Right lobe of liver (tissue), 6 donors: Measurements from ENCODE around the gene TAS1R3. TPM values are rescaled to one million over a fixed set of nuclear protein-coding genes. Genes with fewer than 3 reads are reported as not detected.

Experiments
- ATAC-seq, 4 donors: fragments of 200-7000 bp; cut with Tn5 transposase; one replicate each; pipeline ENCODE4 v1.9.1; 2020; ENCODE audit warnings: mild to moderate bottlenecking in 4 of 4, moderate library complexity in 4 of 4
- DNase-seq, 3 donors: peaks; one replicate each; pipeline ENCODE4 v3.0.0-alpha.2; 2020
- H3K27ac ChIP-seq, 3 donors: fragments of 200-600 bp; one replicate each; pipeline ENCODE4 v1.8.0; 2022
- H3K27me3 ChIP-seq, 2 donors: fragments of 200-600 bp; one replicate each; pipeline ENCODE4 v1.8.0; 2022
- H3K36me3 ChIP-seq, 4 donors: fragments of 200-600 bp; sonication (generic) in 1 of 4; one replicate each; pipeline versions ENCODE4 v1.5.1 to v1.8.0; 2017 to 2022; ENCODE audit warnings: control low read depth in 1 of 4
- H3K4me1 ChIP-seq, 4 donors: fragments of 200-600 bp; sonication (generic) in 1 of 4; one replicate each; pipeline versions ENCODE4 v1.5.1 to v1.8.0; 2017 to 2022; ENCODE audit warnings: control low read depth in 1 of 4
- H3K4me3 ChIP-seq, 3 donors: fragments of 200-600 bp; one replicate each; pipeline ENCODE4 v1.8.0; 2022
- H3K9me3 ChIP-seq, 4 donors: fragments of 200-600 bp; sonication (generic) in 1 of 4; one replicate each; pipeline versions ENCODE4 v1.5.1 to v1.8.0; 2017 to 2022; ENCODE audit warnings: control low read depth in 1 of 4
- CTCF ChIP-seq, 4 donors: fragments of 200-600 bp in 3 of 4; fragments of 450-650 bp in 1 of 4; IDR thresholded peaks; one replicate each; pipeline versions ENCODE4 v1.5.1 to v1.8.0; 2016 to 2022; ENCODE audit warnings: antibody characterized with exemption in 4 of 4, mild to moderate bottlenecking in 2 of 4
- POLR2A ChIP-seq: fragments of 450-650 bp; IDR thresholded peaks from one replicate; pipeline ENCODE4 v1.6.1; 2017; ENCODE audit warnings: antibody characterized with exemption, mild to moderate bottlenecking
- WGBS: methylation state at CpG from one replicate; pipeline ENCODE4 v1.1.6; 2018; ENCODE audit warnings: low coverage, low lambda C conversion rate; ENCODE audit not compliant: insufficient coverage; ENCODE audit errors: missing lambda C conversion rate; 5-methylcytosine and 5-hydroxymethylcytosine counted together
- intact Hi-C, 2 donors: fragments of 100-400 bp; cut with DNase I; formaldehyde crosslinking; loops; one replicate each; pipeline versions ENCODE4 v1.11.2 to v1.14.1; 2022
- total RNA-seq, 6 experiments: library from RNA; depleted of rRNA in 2 of 6; stranded (reverse); fragments of >200 nt in 2 of 6; fragmentation: NEBNext Ultra II Directional in 3 of 6; extraction: Animal tissue kit (Norgen Biotek cat#: 25700) in 3 of 6; gene quantifications; one replicate each; pipeline versions ENCODE4 v1.1.0 to v1.2.4, GENCODE V29; 2016 to 2023
- donor health status: DM: no; HTN: yes; CAD: no.
- donor health status: DM: no; HTN: no; CAD: no.
- donor health status: DM: no; HTN: no; CAD: no.
- donor health status: DM: no; HTN: yes; CAD: no.
- donor health status: DM: no; HTN: yes; CAD: no.

Gene TAS1R3
- total RNA-seq, 6 experiments from 2014 or later, result 0.10 to 2.7 (median 0.33) TPM

GRCh38 chr1:1352786-1353388 is 21.8 kb downstream of the TAS1R3 start:
- Histone ChIP-seq H3K9me3 (no peaks in the 10 kb centered on the region), H3K27me3 (peaks cover 0 to 5% of the 10 kb centered on the region in 2 donors)

GRCh38 chr1:1353389-1354151 is 22.5 kb downstream of the TAS1R3 start:
- H3K27ac ChIP-seq, result no peak overlapping the region
- DNase-seq, result no peak
- no peaks in the 10 kb centered on the region for H3K9me3 ChIP-seq
- TF ChIP-seq POLR2A, result no peak
- no peak for TF ChIP-seq CTCF (IDR thresholded peaks at IDR 0.05)
- no peaks in the 10 kb centered on the region for H3K36me3 ChIP-seq
- H3K4me1 ChIP-seq, result no peaks in the 10 kb centered on the region
- no peak for ATAC-seq
- H3K27me3 ChIP-seq, result peaks cover 0 to 5% of the 10 kb centered on the region in 2 donors
- 18% methylated on average over 9 of the region's 28 CpGs for WGBS
- intact Hi-C loops, result no loop called here
- no peak overlapping the region for H3K4me3 ChIP-seq

More at GRCh38 chr1:1352786-1353388, 21.8 kb downstream of the TAS1R3 start:
- no peak for ATAC-seq
- WGBS, result 0% methylated on average over 1 of the region's 5 CpGs
- no peak overlapping the region for H3K27ac ChIP-seq
- H3K4me1 ChIP-seq, result peaks cover 0 to 2% (median 0%) of the 10 kb centered on the region in 4 donors
- no peaks in the 10 kb centered on the region for H3K36me3 ChIP-seq
- no peak for DNase-seq
- TF ChIP-seq POLR2A (no peak), CTCF (IDR thresholded peaks at IDR 0.05) (no peak)
- H3K4me3 ChIP-seq, result no peak overlapping the region
- intact Hi-C loops, result no loop called here

GRCh38 chr1:1354271-1355247 is 23.5 kb downstream of the TAS1R3 start:
- TF ChIP-seq POLR2A (no peak), CTCF (IDR thresholded peaks at IDR 0.05) (no peak)
- no peaks in the 10 kb centered on the region for H3K4me1 ChIP-seq
- peaks cover 0 to 5% of the 10 kb centered on the region in 2 donors for H3K27me3 ChIP-seq
- no peak for ATAC-seq
- WGBS, result 43% methylated on average over 6 of the region's 116 CpGs
- H3K27ac ChIP-seq, result no peak overlapping the region
- no peaks in the 10 kb centered on the region for H3K36me3 ChIP-seq
- DNase-seq, result peak in 1 of 3 donors; percentile 14
- intact Hi-C loops, result no loop called here
- H3K9me3 ChIP-seq, result no peaks in the 10 kb centered on the region
- H3K4me3 ChIP-seq, result no peak overlapping the region

- Histone ChIP-seq H3K4me1 (no peaks in the 10 kb centered on the region), H3K27ac (no peak overlapping the region)
These were observed 24.3 kb downstream of the TAS1R3 start for GRCh38 chr1:1355416-1355815.

More at GRCh38 chr1:1355416-1355815, 24.3 kb downstream of the TAS1R3 start:
- H3K27me3 ChIP-seq, result peaks cover 0 to 5% of the 10 kb centered on the region in 2 donors
- ATAC-seq (peak; percentile 8 to 35 (median 12)), DNase-seq (peak in 1 of 3 donors; percentile 26)
- H3K4me3 ChIP-seq, result no peak overlapping the region
- intact Hi-C loops, result no loop called here
- H3K36me3 ChIP-seq, result no peaks in the 10 kb centered on the region
- H3K9me3 ChIP-seq, result no peaks in the 10 kb centered on the region
- WGBS, result 0% methylated on average over 16 of the region's 52 CpGs
- no peak for TF ChIP-seq CTCF (IDR thresholded peaks at IDR 0.05)
- TF ChIP-seq POLR2A, result no peak
